ENCODE measurements around the gene OR5AU1. TPM values are rescaled to one million over a fixed set of nuclear protein-coding genes. Genes with fewer than 3 reads are reported as not detected.

OR5AU1 gene
- total RNA-seq, 2 donors from 2014 or later = not detected

GRCh38 chr14:21202463-21203358 lies 46.8 kb upstream of the OR5AU1 start:
- H3K4me3 ChIP-seq = no peak overlapping the region

GRCh38 chr14:21201732-21202462 lies 46.0 kb upstream of the OR5AU1 start:
- Histone ChIP-seq H3K36me3 (peaks cover 7% of the 10 kb centered on the region), H3K27ac (no peak overlapping the region), H3K9me3 (peaks cover 6% of the 10 kb centered on the region), H3K27me3 (replicated peaks; ENCODE audit: insufficient read depth) (no peaks in the 10 kb centered on the region), H3K4me1 (ENCODE audit: control insufficient read depth in 1 of 2, low read depth in 2 of 2) (no peaks in the 10 kb centered on the region), H3K4me3 (no peak overlapping the region)
- DNase-seq (ENCODE audit: low spot score) (no peak), ATAC-seq (ENCODE audit: insufficient number of reproducible peaks, low FRiP score, low read depth) (no peak)
- no peak for TF ChIP-seq CTCF (IDR thresholded peaks at IDR 0.05)

More at GRCh38 chr14:21202463-21203358, 46.8 kb upstream of the OR5AU1 start:
- peaks cover 12% of the 10 kb centered on the region for H3K36me3 ChIP-seq
- H3K4me1 ChIP-seq (ENCODE audit: control insufficient read depth in 1 of 2, low read depth in 2 of 2) = no peaks in the 10 kb centered on the region
- H3K27ac ChIP-seq = no peak overlapping the region
- no peak for ATAC-seq (ENCODE audit: insufficient number of reproducible peaks, low FRiP score, low read depth)
- DNase-seq (ENCODE audit: low spot score) = no peak
- no peak for TF ChIP-seq CTCF (IDR thresholded peaks at IDR 0.05)
- no peaks in the 10 kb centered on the region for H3K27me3 ChIP-seq (replicated peaks; ENCODE audit: insufficient read depth)
- no peaks in the 10 kb centered on the region for H3K9me3 ChIP-seq

GRCh38 chr14:21200752-21201461 lies 45.0 kb upstream of the OR5AU1 start:
- H3K27me3 ChIP-seq (replicated peaks; ENCODE audit: insufficient read depth) = no peaks in the 10 kb centered on the region
- ATAC-seq (ENCODE audit: insufficient number of reproducible peaks, low FRiP score, low read depth) (no peak), DNase-seq (ENCODE audit: low spot score) (no peak)
- no peak overlapping the region for H3K4me3 ChIP-seq
- peaks cover 6% of the 10 kb centered on the region for H3K9me3 ChIP-seq
- no peaks in the 10 kb centered on the region for H3K4me1 ChIP-seq (ENCODE audit: control insufficient read depth in 1 of 2, low read depth in 2 of 2)
- peaks cover 7% of the 10 kb centered on the region for H3K36me3 ChIP-seq
- TF ChIP-seq CTCF (IDR thresholded peaks at IDR 0.05) = no peak
- H3K27ac ChIP-seq = no peak overlapping the region

- peaks cover 5% of the 10 kb centered on the region for H3K36me3 ChIP-seq
- H3K9me3 ChIP-seq = peaks cover 6% of the 10 kb centered on the region
- no peak overlapping the region for H3K27ac ChIP-seq
- ATAC-seq (ENCODE audit: insufficient number of reproducible peaks, low FRiP score, low read depth) (no peak), DNase-seq (ENCODE audit: low spot score) (no peak)
- H3K4me3 ChIP-seq = no peak overlapping the region
- H3K4me1 ChIP-seq (ENCODE audit: control insufficient read depth in 1 of 2, low read depth in 2 of 2) = no peaks in the 10 kb centered on the region
- H3K27me3 ChIP-seq (replicated peaks; ENCODE audit: insufficient read depth) = no peaks in the 10 kb centered on the region
- no peak for TF ChIP-seq CTCF (IDR thresholded peaks at IDR 0.05)
Measured at GRCh38 chr14:21199611-21200560, 44.0 kb upstream of the OR5AU1 start.

Data from thoracic aorta (tissue), 2 donors.